SK-N-SH (cell line): ENCODE data around the gene TERF2IP. TPM values are rescaled to one million over a fixed set of nuclear protein-coding genes. Genes with fewer than 3 reads are reported as not detected.

Experiments used
- CTCF ChIA-PET: fragments of 300-600, 350-600 bp; formaldehyde crosslinking; extraction: SDS; loops from one replicate; lab custom pipeline; 2021; lab: Yijun Ruan, JAX
- POLR2A ChIA-PET: fragments of 350-600 bp; sonication (Branson Sonifier 250); formaldehyde crosslinking; extraction: SDS; loops from one replicate; lab custom pipeline; 2020; ENCODE audit warnings: antibody characterized with exemption, inconsistent platforms; lab: Yijun Ruan, JAX
- DNase-seq: peaks from one replicate; pipeline ENCODE4 v3.0.0; 2012
- H2AFZ ChIP-seq: fragments of 200-600 bp; sonication (generic); 2 replicates; pipeline ENCODE4 v1.8.1; 2016; ENCODE audit warnings: antibody characterized with exemption, mild to moderate bottlenecking, low read depth
- H3F3A ChIP-seq: fragments of 200-600 bp; sonication (generic); replicated peaks from 2 replicates; pipeline ENCODE3; 2016; ENCODE audit warnings: antibody characterized with exemption, mild to moderate bottlenecking; ENCODE audit not compliant: insufficient read depth
- H3K27ac ChIP-seq, 2 experiments: fragments of 200-500 bp in 1 of 2; fragments of 200-600 bp in 1 of 2; sonication (Bioruptor generic) in 1 of 2; sonication (generic), shearing (Covaris generic) in 1 of 2; 2 replicates each; pipeline versions ENCODE4 v1.5.1 to v1.6.1; 2014 to 2016; ENCODE audit warnings: low read depth in 2 of 2, inconsistent platforms in 1 of 2, low read length in 1 of 2, mild to moderate bottlenecking in 1 of 2, mixed read lengths in 1 of 2
- H3K27me3 ChIP-seq: fragments of 200-600 bp; sonication (generic), shearing (Covaris generic); 2 replicates; pipeline ENCODE4 v1.6.1; 2016; ENCODE audit warnings: mixed run types; ENCODE audit not compliant: insufficient read depth
- H3K36me3 ChIP-seq, 2 experiments: fragments of 200-500 bp in 1 of 2; fragments of 200-600 bp in 1 of 2; sonication (Bioruptor generic) in 1 of 2; sonication (generic) in 1 of 2; replicated peaks in 1 of 2; 2 replicates each; pipeline versions ENCODE3 to v1.5.1; 2014 to 2016; ENCODE audit warnings: low read length in 1 of 2, mild to moderate bottlenecking in 1 of 2; ENCODE audit not compliant: insufficient read depth in 2 of 2, control insufficient read depth in 1 of 2
- H3K4me1 ChIP-seq, 2 experiments: fragments of 200-500 bp in 1 of 2; fragments of 200-600 bp in 1 of 2; sonication (Bioruptor generic) in 1 of 2; sonication (generic), shearing (Covaris generic) in 1 of 2; 2 replicates each; pipeline versions ENCODE4 v1.5.1 to v1.6.1; 2014 to 2016; ENCODE audit warnings: low read depth in 1 of 2, low read length in 1 of 2, mixed run types in 1 of 2; ENCODE audit not compliant: insufficient read depth in 2 of 2, control insufficient read depth in 1 of 2
- H3K4me2 ChIP-seq: fragments of 200-600 bp; sonication (generic), shearing (Covaris generic); 2 replicates; pipeline ENCODE4 v1.6.1; 2017; ENCODE audit warnings: mixed run types
- H3K4me3 ChIP-seq, 2 experiments: fragments of 200-500 bp in 1 of 2; fragments of 200-600 bp in 1 of 2; sonication (Bioruptor generic) in 1 of 2; sonication (generic), shearing (Covaris generic) in 1 of 2; 2 replicates each; pipeline versions ENCODE4 v1.5.1 to v1.8.1; 2014 to 2016; ENCODE audit warnings: low read depth in 2 of 2, inconsistent platforms in 1 of 2, low read length in 1 of 2, mild to moderate bottlenecking in 1 of 2, mixed read lengths in 1 of 2, moderate library complexity in 1 of 2
- H3K79me2 ChIP-seq: fragments of 200-600 bp; sonication (generic); 2 replicates; pipeline ENCODE4 v1.8.1; 2017; ENCODE audit warnings: mild to moderate bottlenecking; ENCODE audit not compliant: insufficient read depth
- H3K9ac ChIP-seq: fragments of 200-600 bp; sonication (generic); 2 replicates; pipeline ENCODE4 v1.6.1; 2017; ENCODE audit warnings: mixed run types
- H3K9me2 ChIP-seq: fragments of 200-600 bp; sonication (generic); 2 replicates; pipeline ENCODE4 v1.6.1; 2017; ENCODE audit warnings: mixed run types
- H3K9me3 ChIP-seq: fragments of 200-600 bp; sonication (generic); 2 replicates; pipeline ENCODE4 v1.6.1; 2017; ENCODE audit warnings: mixed run types, mild to moderate bottlenecking, moderate library complexity
- H4K20me1 ChIP-seq: fragments of 200-600 bp; sonication (generic); 2 replicates; pipeline ENCODE4 v1.6.1; 2017; ENCODE audit warnings: mild to moderate bottlenecking, mixed run types; ENCODE audit not compliant: insufficient read depth
- CHD2 ChIP-seq: fragments of 150-350 bp; IDR thresholded peaks from 2 replicates; pipeline ENCODE4 v1.6.1; 2018; ENCODE audit warnings: low read length; ENCODE audit not compliant: partially characterized antibody
- EP300 ChIP-seq, 2 experiments: IDR thresholded peaks; 2 replicates each; pipeline versions ENCODE4 v1.4.0 to v1.6.1; 2012; ENCODE audit warnings: borderline replicate concordance in 1 of 2, low read depth in 1 of 2, low read length in 1 of 2
- FOSL2 ChIP-seq: IDR thresholded peaks from 2 replicates; pipeline ENCODE4 v1.4.0; 2012; ENCODE audit warnings: low read depth, mild to moderate bottlenecking, moderate library complexity, borderline replicate concordance
- FOXM1 ChIP-seq: IDR thresholded peaks from 2 replicates; pipeline ENCODE4 v1.4.0; 2012; ENCODE audit warnings: low read depth, mild to moderate bottlenecking
- GABPA ChIP-seq: IDR thresholded peaks from 2 replicates; pipeline ENCODE4 v1.4.0; 2012; ENCODE audit warnings: low read depth, mild to moderate bottlenecking
- GATA2 ChIP-seq: sonication (generic); formaldehyde crosslinking; IDR thresholded peaks from 2 replicates; pipeline ENCODE4 v1.5.0; 2020; ENCODE audit warnings: mild to moderate bottlenecking, missing genetic modification reagents
- IRF3 ChIP-seq: fragments of 150-350 bp; IDR thresholded peaks from 2 replicates; pipeline ENCODE4 v1.6.1; 2016; ENCODE audit warnings: mild to moderate bottlenecking, low read depth, low read length
- JUND ChIP-seq: IDR thresholded peaks from 2 replicates; pipeline ENCODE4 v1.4.0; 2012
- MAX ChIP-seq: IDR thresholded peaks from 2 replicates; pipeline ENCODE4 v1.4.0; 2012; ENCODE audit warnings: low read depth
- NFIC ChIP-seq: IDR thresholded peaks from 2 replicates; pipeline ENCODE4 v1.4.0; 2012; ENCODE audit warnings: borderline replicate concordance
- POLR2AphosphoS5 ChIP-seq: IDR thresholded peaks from 2 replicates; pipeline ENCODE4 v1.6.1; 2012; ENCODE audit warnings: low read depth, low read length
- REST ChIP-seq: IDR thresholded peaks from 2 replicates; pipeline ENCODE4 v1.6.1; 2012; ENCODE audit warnings: mild to moderate bottlenecking, low read depth, low read length, moderate library complexity
- TAF1 ChIP-seq: IDR thresholded peaks from 2 replicates; pipeline ENCODE4 v1.6.1; 2012; ENCODE audit warnings: low read depth, mild to moderate bottlenecking, low read length, moderate library complexity, borderline replicate concordance
- TCF12 ChIP-seq: IDR thresholded peaks from 2 replicates; pipeline ENCODE4 v1.4.0; 2012
- TEAD4 ChIP-seq: IDR thresholded peaks from 2 replicates; pipeline ENCODE4 v1.4.0; 2012; ENCODE audit warnings: mild to moderate bottlenecking, borderline replicate concordance; ENCODE audit not compliant: insufficient read depth
- ZBTB33 ChIP-seq: IDR thresholded peaks from 2 replicates; pipeline ENCODE4 v1.4.0; 2012; ENCODE audit warnings: low read depth, borderline replicate concordance
- WGBS: methylation state at CpG from one replicate; pipeline ENCODE4 v1.1.6; 2017; ENCODE audit warnings: low lambda C conversion rate; 5-methylcytosine and 5-hydroxymethylcytosine counted together
- polyA plus RNA-seq, 3 experiments: library from polyadenylated mRNA; depleted of rRNA; stranded (reverse); fragments of >200 nt; gene quantifications; 2 replicates each; pipeline ENCODE4 v1.2.3, GENCODE V29; 2012
- TF ChIP-seq, protein P1 (sequence below): fragments of 200-600 bp; sonication (generic); IDR thresholded peaks from 2 replicates; pipeline ENCODE4 v1.6.1; 2017; ENCODE audit warnings: antibody characterized with exemption, mild to moderate bottlenecking, moderate library complexity
- TF ChIP-seq, protein P2 (sequence below): fragments of 150-350 bp; IDR thresholded peaks from 2 replicates; pipeline ENCODE4 v1.6.1; 2017; ENCODE audit warnings: antibody characterized with exemption, low read length, low read depth, borderline replicate concordance

TERF2IP gene
- polyA plus RNA-seq, 1 of the 3 experiments (the other 2 are of a cell fraction) = 32.0 TPM

GRCh38 chr16:75630052-75630451 lies 17.5 kb upstream of the TERF2IP start:
- H4K20me1 ChIP-seq = no peaks in the 10 kb centered on the region
- no peak for DNase-seq
- H3K27ac ChIP-seq = no peak overlapping the region
- H3K9me2 ChIP-seq = no peaks in the 10 kb centered on the region
- no peaks in the 10 kb centered on the region for H3K9me3 ChIP-seq
- no peaks in the 10 kb centered on the region for H3K79me2 ChIP-seq
- TF ChIP-seq FOSL2 = no peak
- no peak for TF ChIP-seq CHD2
- TF ChIP-seq, protein P1, sequence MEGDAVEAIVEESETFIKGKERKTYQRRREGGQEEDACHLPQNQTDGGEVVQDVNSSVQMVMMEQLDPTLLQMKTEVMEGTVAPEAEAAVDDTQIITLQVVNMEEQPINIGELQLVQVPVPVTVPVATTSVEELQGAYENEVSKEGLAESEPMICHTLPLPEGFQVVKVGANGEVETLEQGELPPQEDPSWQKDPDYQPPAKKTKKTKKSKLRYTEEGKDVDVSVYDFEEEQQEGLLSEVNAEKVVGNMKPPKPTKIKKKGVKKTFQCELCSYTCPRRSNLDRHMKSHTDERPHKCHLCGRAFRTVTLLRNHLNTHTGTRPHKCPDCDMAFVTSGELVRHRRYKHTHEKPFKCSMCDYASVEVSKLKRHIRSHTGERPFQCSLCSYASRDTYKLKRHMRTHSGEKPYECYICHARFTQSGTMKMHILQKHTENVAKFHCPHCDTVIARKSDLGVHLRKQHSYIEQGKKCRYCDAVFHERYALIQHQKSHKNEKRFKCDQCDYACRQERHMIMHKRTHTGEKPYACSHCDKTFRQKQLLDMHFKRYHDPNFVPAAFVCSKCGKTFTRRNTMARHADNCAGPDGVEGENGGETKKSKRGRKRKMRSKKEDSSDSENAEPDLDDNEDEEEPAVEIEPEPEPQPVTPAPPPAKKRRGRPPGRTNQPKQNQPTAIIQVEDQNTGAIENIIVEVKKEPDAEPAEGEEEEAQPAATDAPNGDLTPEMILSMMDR = no peak
- no peak for TF ChIP-seq TEAD4
- no peak for TF ChIP-seq REST
- no peak for TF ChIP-seq TCF12
- no peak for TF ChIP-seq GATA2 (CRISPR knock-in tag)
- TF ChIP-seq MAX = no peak
- no peak for TF ChIP-seq IRF3
- no peak for TF ChIP-seq EP300 (IDR thresholded peaks at IDR 0.05; ENCODE audit: borderline replicate concordance in 1 of 2, low read depth in 1 of 2, low read length in 1 of 2)
- TF ChIP-seq POLR2AphosphoS5 = no peak
- TF ChIP-seq TAF1 = no peak
- no peak for TF ChIP-seq GABPA
- no peak for TF ChIP-seq ZBTB33
- TF ChIP-seq FOXM1 = no peak
- TF ChIP-seq NFIC = no peak
- TF ChIP-seq, protein P2, sequence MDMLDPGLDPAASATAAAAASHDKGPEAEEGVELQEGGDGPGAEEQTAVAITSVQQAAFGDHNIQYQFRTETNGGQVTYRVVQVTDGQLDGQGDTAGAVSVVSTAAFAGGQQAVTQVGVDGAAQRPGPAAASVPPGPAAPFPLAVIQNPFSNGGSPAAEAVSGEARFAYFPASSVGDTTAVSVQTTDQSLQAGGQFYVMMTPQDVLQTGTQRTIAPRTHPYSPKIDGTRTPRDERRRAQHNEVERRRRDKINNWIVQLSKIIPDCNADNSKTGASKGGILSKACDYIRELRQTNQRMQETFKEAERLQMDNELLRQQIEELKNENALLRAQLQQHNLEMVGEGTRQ = no peak
- TF ChIP-seq JUND = no peak
- H3F3A ChIP-seq = peaks cover 7% of the 10 kb centered on the region
- H3K4me1 ChIP-seq = no peaks in the 10 kb centered on the region
- H3K36me3 ChIP-seq = peaks cover 54 to 81% of the 10 kb centered on the region in 2 experiments
- no peaks in the 10 kb centered on the region for H3K27me3 ChIP-seq
- POLR2A ChIA-PET = interaction anchor here (1.5 kb wide), 1 partner anchor 17 kb away, joined by 7 read pairs; the partner anchor contains the start of genes KARS1 and TERF2IP
- no peak overlapping the region for H3K4me3 ChIP-seq
- no peak overlapping the region for H3K9ac ChIP-seq
- no peak overlapping the region for H3K4me2 ChIP-seq
- H2AFZ ChIP-seq = no peak overlapping the region
- WGBS = 81% methylated on average over 3 of the region's 3 CpGs
- CTCF ChIA-PET = no interaction called here
